Mesangial cell (primary cell): ENCODE measurements around the gene PRPF8. TPM values are rescaled to one million over a fixed set of nuclear protein-coding genes. Genes with fewer than 3 reads are reported as not detected.

Experiments
- total RNA-seq: library from RNA; depleted of rRNA; stranded (reverse); fragments of >200 nt; gene quantifications from 2 replicates; pipeline ENCODE4 v1.2.3, GENCODE V29; 2015

PRPF8 gene
- total RNA-seq = 187 and 236 TPM in 2 replicates

GRCh38 chr17:1684378-1685189 lies at the start of gene PRPF8:
TSS of gene PRPF8 (minus strand) at chr17:1684867. CDS start at chr17:1684571, 296 bp downstream.

DNA sequence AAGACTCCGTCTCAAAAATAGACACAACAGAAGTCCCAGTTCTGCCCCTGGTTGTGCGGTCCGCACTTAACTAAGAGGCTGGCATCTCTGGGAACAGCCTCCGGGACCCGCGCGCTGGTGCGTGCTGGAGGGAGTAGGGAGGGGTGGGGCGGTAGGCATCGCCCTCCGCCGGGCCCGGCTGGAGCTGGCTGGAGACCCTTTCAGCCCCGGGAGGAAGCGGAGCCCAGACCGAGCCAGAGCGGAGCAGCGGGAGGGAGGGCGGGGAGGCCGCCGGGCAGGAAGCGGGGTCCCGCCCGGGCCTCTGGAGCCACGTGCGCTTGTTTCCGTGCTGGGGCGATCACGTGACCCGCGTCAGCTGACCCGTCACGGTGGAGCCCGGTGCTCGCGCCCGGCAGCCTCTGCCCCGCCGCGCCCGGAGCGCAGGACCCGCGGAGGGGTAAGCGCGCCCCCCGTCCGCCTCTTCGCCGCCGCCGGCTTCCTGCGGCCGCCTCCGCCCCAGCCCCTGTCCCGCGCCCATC lies 39.7 kb upstream of the PRPF8 start, which contains the start of gene WDR81:
Gene WDR81, plus strand, starts transcription at position 354 of the 518 bp plus-strand sequence. CDS start 256 bp downstream, outside the sequence.

DNA sequence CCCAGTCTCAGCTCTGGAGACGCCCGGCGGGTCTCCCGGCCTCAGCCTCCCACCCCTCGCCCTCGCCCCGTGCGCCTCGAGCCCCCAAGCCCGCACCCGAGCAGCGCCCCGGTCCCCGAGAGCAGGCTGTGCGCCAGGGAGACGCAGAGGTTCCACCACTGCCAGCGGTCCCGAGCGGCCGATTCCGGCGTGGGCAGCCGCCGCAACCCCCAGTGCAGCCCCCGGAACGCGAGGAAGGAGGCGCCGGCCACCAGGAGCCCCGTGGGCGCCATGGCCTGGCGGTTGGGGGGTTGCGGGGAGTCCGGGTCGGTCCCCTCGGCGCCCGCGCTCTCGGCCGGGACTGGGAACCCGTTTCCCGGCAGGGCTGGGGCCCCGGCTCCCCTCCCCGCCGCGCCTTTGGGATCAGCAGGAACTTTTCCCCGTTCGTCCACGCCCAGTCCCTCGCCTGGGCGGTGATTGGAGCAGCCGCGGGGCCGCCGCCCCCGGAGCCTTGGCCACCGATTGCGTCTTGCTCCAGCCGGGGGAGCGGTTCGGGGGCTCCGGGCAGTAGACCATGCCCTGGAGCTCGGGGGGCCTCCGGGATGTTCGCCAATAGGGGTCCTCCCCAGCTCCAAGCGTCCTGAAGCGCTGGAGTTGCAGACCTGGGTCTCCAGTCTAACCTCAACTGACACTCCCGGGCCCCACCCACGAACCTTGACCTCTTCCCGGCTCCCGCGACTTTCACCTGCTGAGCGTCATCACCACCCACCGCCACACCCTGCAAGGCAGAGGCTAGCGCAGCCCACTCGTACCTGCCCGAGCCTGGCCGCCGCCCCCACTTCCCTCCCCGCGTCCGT lies 25.5 kb upstream of the PRPF8 start, which contains the start of gene TLCD2:
Gene TLCD2, minus strand, starts transcription at position 407 of the 836 bp plus-strand sequence. Its CDS starts 135 bp downstream, at position 272.

DNA sequence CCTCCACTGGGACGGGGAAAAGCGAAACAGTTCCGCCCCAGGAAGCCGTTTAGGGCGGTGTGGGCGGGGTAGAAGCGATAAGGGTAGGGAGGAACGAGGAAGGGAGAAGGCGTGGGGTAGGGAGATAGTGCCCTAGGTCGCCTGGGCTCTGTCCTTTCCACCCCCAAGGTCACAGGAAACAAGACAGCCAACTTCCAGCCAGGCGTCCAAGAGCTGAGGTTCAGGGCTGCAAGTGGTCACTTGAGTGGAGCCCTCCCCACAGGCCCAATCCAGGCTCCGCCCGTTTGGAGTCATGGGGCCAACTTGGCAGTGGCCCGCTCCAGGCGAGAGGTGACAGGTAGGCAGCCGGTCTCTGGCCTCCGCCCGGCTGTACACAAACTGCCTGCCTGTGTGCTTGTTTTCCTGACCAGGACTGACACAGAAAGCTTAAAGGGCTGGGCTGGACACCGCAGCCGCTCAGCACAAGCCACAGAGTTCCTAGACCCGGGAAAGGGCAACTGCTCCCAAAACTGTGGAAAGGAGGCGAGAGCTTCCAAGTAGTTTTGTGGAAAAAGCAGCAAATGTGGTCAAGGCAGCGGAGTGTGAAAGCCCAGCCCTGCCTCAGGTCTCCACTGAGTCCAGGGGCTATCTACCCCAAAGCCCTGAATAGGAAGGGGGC lies 34.7 kb downstream of the PRPF8 start, which contains the start of gene RILP:
Gene RILP, minus strand, starts transcription at position 23 of the 658 bp plus-strand sequence. CDS start 62 bp downstream, outside the sequence.

DNA sequence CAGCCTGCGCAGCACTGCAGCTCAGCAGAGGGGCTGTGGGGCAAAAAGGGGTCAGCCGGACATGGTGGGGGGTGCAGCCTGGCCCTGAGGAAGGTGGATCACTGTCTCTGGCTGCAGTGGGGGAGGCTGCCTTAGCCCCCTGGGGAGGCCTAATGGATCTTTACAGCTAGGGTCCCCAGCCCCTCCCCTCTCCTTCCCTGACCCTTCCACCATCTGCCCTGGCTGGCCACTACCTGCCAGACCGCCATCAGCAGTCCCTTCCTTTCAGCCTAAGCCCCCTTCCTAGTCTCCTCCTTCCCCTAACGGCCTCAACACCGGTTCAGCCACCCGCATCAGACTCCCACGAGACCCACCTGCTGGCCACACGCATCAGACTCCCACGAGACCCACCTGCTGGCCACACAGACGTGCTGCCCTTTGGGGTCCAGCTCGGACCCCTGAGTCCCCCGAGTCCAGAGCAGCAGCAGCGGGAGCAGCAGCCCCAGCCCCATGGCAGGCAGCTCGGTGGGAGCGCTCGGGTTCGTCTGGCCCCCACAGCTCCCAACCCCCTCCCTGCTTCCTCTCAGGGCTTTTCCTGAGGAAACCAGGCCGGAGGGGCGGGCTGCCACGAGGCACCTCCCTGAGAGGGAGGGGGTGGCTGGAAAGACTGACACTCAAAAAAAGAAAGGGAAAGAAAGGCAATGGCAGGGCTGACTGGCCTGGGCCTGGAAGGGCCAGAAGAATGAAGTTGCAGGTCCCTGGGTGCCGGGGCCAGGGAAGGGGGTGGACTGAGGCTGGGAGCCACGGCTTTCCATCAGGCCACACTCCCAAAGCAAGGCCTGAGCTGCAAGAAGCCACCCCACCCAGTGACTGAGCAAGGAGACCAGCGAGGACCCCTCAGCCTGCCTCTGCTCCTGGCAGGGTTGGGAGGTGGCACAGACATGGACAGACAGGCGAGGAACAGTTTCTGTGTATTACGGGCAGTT lies 39.2 kb downstream of the PRPF8 start, which contains the start of gene SCARF1:
Gene SCARF1, minus strand, starts transcription at position 526 of the 965 bp plus-strand sequence. Its CDS starts 35 bp downstream, at position 491.

GRCh38 chr17:1627982-1628855 lies 56.4 kb downstream of the PRPF8 start, which contains the start of gene SLC43A2:
TSS of gene SLC43A2 (minus strand) at chr17:1628834. CDS start at chr17:1627874, 960 bp downstream.

Other genes with a start within 250 kb of the PRPF8 start
- gene CRK, start 228.6 kb downstream of the PRPF8 start, total RNA-seq = 51.5 and 58.7 TPM in 2 replicates
- gene MYO1C, start 192.2 kb downstream of the PRPF8 start, total RNA-seq = 139 and 153 TPM in 2 replicates
- 49.7 and 51.0 TPM in 2 replicates for gene INPP5K, start 168.3 kb downstream of the PRPF8 start, total RNA-seq
- gene PITPNA, start 122.1 kb downstream of the PRPF8 start, total RNA-seq = 33.9 and 36.4 TPM in 2 replicates
- gene SLC43A2, start 56.0 kb downstream of the PRPF8 start, total RNA-seq = 7.3 and 17.2 TPM in 2 replicates
- gene SCARF1, start 39.1 kb downstream of the PRPF8 start, total RNA-seq = 2.7 and 13.0 TPM in 2 replicates
- gene RILP, start 35.0 kb downstream of the PRPF8 start, total RNA-seq = 10.8 and 13.9 TPM in 2 replicates
- gene TLCD2, start 25.5 kb upstream of the PRPF8 start, total RNA-seq = 1.3 and 4.6 TPM in 2 replicates
- gene WDR81, start 39.8 kb upstream of the PRPF8 start, total RNA-seq = 29.2 and 60.6 TPM in 2 replicates
- gene SERPINF2, start 58.0 kb upstream of the PRPF8 start, total RNA-seq = 0.49 and 48.9 TPM in 2 replicates
- 8.6 and 131 TPM in 2 replicates for gene SERPINF1, start 77.2 kb upstream of the PRPF8 start, total RNA-seq
- gene SMYD4, start 145.0 kb upstream of the PRPF8 start, total RNA-seq = 6.3 and 6.5 TPM in 2 replicates
- 21.7 and 41.1 TPM in 2 replicates for gene RPA1, start 145.1 kb upstream of the PRPF8 start, total RNA-seq